CD4-positive, alpha-beta T cell treated with Interleukin-4 for 4 hours (primary cell): ENCODE measurements around the gene MPPE1.

ENCODE experiments used
- DNase-seq: peaks from one replicate; pipeline ENCODE4 v3.0.0-alpha.2; 2020

The MPPE1 gene

GRCh38 chr18:11851146-11851805 is 56.8 kb downstream of the MPPE1 start, which contains the start of gene CHMP1B:
CHMP1B (plus strand) TSS chr18:11851413; CDS start chr18:11851512, 99 bp downstream.
- DNase-seq, result peak; percentile 95

DNA sequence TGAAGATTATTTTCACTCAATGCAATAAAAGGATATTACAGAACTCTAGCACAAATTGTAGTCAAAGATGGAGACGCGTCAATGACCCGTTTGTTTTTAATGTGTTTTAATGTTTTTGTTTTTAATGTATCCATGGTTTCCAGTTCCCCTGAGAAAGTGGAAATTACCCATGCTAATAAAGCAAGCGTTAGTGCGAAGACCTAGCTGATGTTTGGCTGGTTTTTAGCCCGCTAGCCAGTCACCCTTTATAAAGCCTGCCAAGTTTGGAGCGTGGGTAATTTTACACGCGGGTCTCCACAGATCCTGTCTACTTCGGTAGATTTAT is 57.3 kb downstream of the MPPE1 start:
- DNase-seq, result peak; percentile 78

DNA sequence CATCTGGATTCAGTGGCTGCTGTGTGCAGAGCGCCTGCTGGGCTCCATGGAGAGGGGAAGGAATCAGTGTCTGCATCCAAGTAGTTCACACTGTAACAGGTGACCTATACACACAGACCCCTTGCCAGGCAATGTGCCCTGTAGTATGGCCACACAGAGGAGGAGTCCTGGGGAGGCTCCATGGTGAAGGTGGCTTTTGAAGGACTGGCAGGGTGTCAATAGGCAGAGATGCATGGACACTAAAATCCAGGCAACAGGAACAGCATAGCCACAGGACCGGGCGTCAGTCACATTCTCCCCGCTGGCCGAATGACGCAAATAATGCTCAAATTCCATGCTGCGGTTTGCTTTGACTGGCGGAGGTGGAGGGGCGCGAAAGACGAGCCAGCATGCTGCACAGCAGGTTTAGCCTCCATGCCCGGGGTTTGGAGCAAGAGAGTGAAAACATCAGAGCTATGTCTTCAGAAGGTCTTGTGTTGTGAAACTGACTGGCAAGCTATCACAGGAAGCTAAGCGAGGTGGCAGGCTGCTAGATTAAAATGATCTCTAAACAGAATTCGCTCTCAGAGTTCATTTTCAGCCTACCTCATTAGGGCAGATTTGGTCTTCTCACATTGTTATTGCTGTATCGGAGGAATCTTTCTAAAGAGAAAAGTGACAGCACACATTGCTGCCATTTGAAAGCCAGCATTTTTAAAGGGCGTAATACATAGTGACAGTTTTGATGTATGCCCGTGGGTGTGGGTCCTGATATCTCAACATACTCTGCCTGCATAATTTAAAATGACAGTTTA is 58.1 kb downstream of the MPPE1 start:
- DNase-seq, result peak; percentile 52

DNA sequence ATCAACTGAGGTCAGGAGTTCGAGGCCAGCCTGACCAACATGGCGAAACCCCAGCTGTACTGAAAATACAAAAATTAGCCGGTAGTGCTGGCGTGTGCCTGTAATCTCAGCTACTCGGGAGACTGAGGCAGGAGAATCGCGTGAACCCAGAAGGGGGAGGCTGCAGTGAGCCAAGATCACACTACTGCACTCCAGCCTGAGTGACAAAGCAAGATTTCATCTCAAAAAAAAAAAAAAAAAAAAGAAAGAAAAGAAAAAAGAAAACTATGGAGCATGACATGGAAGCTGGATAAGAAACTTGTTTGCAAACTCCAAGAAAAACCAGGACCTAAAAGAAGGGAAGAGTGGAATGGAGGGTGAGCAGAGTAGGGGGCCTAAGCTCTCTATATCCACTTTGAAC is 58.8 kb downstream of the MPPE1 start:
- DNase-seq, result no peak

- DNase-seq, result no peak
Observed at GRCh38 chr18:11847811-11848210, 60.3 kb downstream of the MPPE1 start.

DNA sequence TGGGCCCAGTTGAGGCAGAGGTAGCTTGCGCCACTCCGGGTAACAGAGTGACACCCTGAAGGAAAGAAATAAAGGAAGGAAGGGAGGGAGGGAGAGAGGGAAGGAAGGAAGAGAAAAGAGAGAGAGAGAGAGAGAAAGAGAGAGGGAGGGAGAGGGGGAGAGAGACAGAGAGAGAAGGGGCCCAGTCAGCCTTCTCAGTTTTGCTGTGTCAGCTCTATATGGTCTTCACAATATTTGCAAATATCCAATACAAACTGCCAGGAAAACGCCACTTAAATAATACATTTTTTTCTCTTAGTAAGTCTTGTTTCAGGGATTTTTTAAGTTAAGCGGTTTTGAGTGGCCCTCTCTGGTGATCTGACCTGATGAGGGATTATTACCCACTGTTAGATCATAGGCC is 62.5 kb downstream of the MPPE1 start:
- DNase-seq, result no peak

DNA sequence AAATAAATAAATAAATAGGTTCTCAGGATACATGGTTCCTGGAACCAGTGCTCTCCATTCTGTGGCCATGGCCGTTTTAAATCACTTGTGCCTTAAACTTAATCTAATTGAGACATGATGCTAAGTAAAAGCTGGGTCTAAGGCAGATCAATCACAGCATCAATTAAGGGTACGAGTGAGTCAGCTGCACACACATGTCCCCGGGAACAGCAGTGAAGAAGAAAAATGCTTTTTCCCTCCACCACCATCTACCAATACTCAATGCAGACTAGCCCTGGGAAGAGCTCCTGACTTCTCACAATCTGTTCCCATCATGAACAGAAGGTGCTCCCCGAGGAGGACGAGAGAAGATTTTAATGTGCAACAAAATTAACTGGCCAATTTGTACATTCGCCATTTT is 63.7 kb downstream of the MPPE1 start:
- DNase-seq, result no peak

- no peak for DNase-seq
Observed at GRCh38 chr18:11842562-11842961, 65.6 kb downstream of the MPPE1 start.

GRCh38 chr18:11840493-11840892 is 67.6 kb downstream of the MPPE1 start:
- no peak for DNase-seq

DNA sequence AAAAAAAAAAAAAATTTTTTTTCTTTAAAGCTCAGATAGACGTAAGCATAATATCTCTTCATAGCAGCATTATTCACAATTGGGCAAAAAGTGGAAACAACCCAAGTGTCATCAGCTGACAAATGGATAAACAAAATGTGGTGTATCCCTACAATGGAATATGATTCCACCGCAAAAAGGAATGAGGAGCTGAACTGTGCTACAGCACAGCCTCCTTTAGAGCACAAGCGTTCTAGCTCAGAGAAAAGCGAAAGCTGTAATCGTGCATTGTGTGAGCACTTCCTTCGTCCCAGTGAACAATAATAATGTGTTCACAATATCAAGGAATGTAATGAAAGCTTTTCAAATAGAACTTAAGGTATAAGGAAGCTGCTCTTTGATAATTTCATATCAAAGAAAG is 68.6 kb downstream of the MPPE1 start:
- DNase-seq, result no peak

GRCh38 chr18:11834772-11835171 is 73.3 kb downstream of the MPPE1 start:
- DNase-seq, result no peak
